Measurements from ENCODE around the gene TSPO2. TPM values are rescaled to one million over a fixed set of nuclear protein-coding genes. Genes with fewer than 3 reads are reported as not detected.

TSPO2 gene
- total and polyA plus RNA-seq, 2 of the 13 experiments (the other 11 are each of a cell fraction or from before 2014, with no cell fraction given) = 0.55 TPM; not detected in 1

- no peak for TF ChIP-seq ARID4A (CRISPR knock-in tag; IDR thresholded peaks at IDR 0.05; ENCODE audit: borderline replicate concordance)
- TF ChIP-seq ISX (CRISPR knock-in tag; conservative IDR thresholded peaks at IDR 0.05) = no peak
- TF ChIP-seq TFAP4 (IDR thresholded peaks at IDR 0.05; ENCODE audit: borderline replicate concordance, low read depth) = no peak
- peak; percentile 41; the same call in 1 of the 2 replicates for TF ChIP-seq BCL6 (CRISPR knock-in tag; IDR thresholded peaks at IDR 0.05)
- TF ChIP-seq ZFP36L2 (CRISPR knock-in tag; IDR thresholded peaks at IDR 0.05) = no peak
- 0 out of 2 replicates have a peak, but pooled peaks have one; percentile 44 for TF ChIP-seq ARHGAP35 (CRISPR knock-in tag; IDR thresholded peaks at IDR 0.05; ENCODE audit: borderline replicate concordance)
- TF ChIP-seq ZNF891 (CRISPR knock-in tag; IDR thresholded peaks at IDR 0.05) = peak; percentile 95
- TF ChIP-seq ARNT (IDR thresholded peaks at IDR 0.05) = no peak
- TF ChIP-seq ZNF430 (CRISPR knock-in tag; IDR thresholded peaks at IDR 0.05) = no peak
- TF ChIP-seq ZNF225 (CRISPR knock-in tag; IDR thresholded peaks at IDR 0.05) = peak; percentile 50
- peak; percentile 98 for TF ChIP-seq ZNF501 (CRISPR knock-in tag; IDR thresholded peaks at IDR 0.05)
- no peak for TF ChIP-seq RAD51 (IDR thresholded peaks at IDR 0.05; ENCODE audit: borderline replicate concordance)
- TF ChIP-seq KDM2A (CRISPR knock-in tag; IDR thresholded peaks at IDR 0.05; ENCODE audit: borderline replicate concordance, low read depth) = peak; percentile 92
- peak; percentile 66 for TF ChIP-seq ZFY (CRISPR knock-in tag; IDR thresholded peaks at IDR 0.05)
- no peak; the same call in 1 of the 2 replicates for TF ChIP-seq TBX2 (CRISPR knock-in tag; IDR thresholded peaks at IDR 0.05; ENCODE audit: borderline replicate concordance)
- TF ChIP-seq ZNF629 (CRISPR knock-in tag; conservative IDR thresholded peaks at IDR 0.05) = no peak
- TF ChIP-seq TBX3 (IDR thresholded peaks at IDR 0.05; ENCODE audit: borderline replicate concordance) = no peak
- peak; percentile 66 for TF ChIP-seq MED1 (CRISPR knock-in tag; IDR thresholded peaks at IDR 0.05)
- TF ChIP-seq RARA (CRISPR knock-in tag; IDR thresholded peaks at IDR 0.05) = 0 out of 2 replicates have a peak, but pooled peaks have one; percentile 16
- TF ChIP-seq SP140L (CRISPR knock-in tag; IDR thresholded peaks at IDR 0.05; ENCODE audit: borderline replicate concordance) = no peak
- TF ChIP-seq ZNF34 (CRISPR knock-in tag; IDR thresholded peaks at IDR 0.05; ENCODE audit: borderline replicate concordance) = peak; percentile 91
- TF ChIP-seq RBFOX2 (IDR thresholded peaks at IDR 0.05; ENCODE audit: low read depth, low read length) = peak; percentile 70
- TF ChIP-seq SIN3B (IDR thresholded peaks at IDR 0.05; ENCODE audit: low read length) = no peak
- TF ChIP-seq POGZ (CRISPR knock-in tag; IDR thresholded peaks at IDR 0.05) = peak; percentile 86
- TF ChIP-seq NFKB2 (CRISPR knock-in tag; IDR thresholded peaks at IDR 0.05; ENCODE audit: borderline replicate concordance) = peak; percentile 86; the same call in 1 of the 2 replicates
- no peak for TF ChIP-seq TOE1 (CRISPR knock-in tag; IDR thresholded peaks at IDR 0.05)
Observed at GRCh38 chr6:41027799-41028560, 14.3 kb upstream of the TSPO2 start (continued).

All from HepG2 (cell line).